Naive thymus-derived CD4-positive, alpha-beta T cell (primary cell): ENCODE results near the gene ATXN7. TPM values are rescaled to one million over a fixed set of nuclear protein-coding genes. Genes with fewer than 3 reads are reported as not detected.

Experiments
- ATAC-seq: fragments of 150-1000 bp; cut with Tn5 transposase; 2 replicates; pipeline ENCODE4 v1.10.0; 2021; ENCODE audit warnings: mild to moderate bottlenecking, moderate library complexity
- CTCF ChIA-PET: fragments of 350-600 bp; sonication (Branson Sonifier 250); formaldehyde crosslinking; loops from one replicate; lab custom pipeline; 2021; ENCODE audit warnings: antibody characterized with exemption; lab: Charles Lee
- POLR2A ChIA-PET: fragments of 350-600 bp; sonication (Branson Sonifier 250); formaldehyde crosslinking; loops from one replicate; lab custom pipeline; 2021; ENCODE audit warnings: antibody characterized with exemption, inconsistent platforms; lab: Charles Lee
- DNase-seq, 9 donors: peaks; one replicate each; pipeline versions ENCODE4 v3.0.0 to v3.0.0-alpha.2; 2020 to 2022; ENCODE audit warnings: mixed read lengths in 1 of 9
- H3K27ac ChIP-seq: one replicate; pipeline ENCODE4 v1.7.0; 2013; ENCODE audit warnings: mild to moderate bottlenecking, low read depth, low read length, moderate library complexity
- H3K27me3 ChIP-seq, 2 donors: one replicate each; pipeline ENCODE4 v1.7.0; 2013; ENCODE audit warnings: low read length in 2 of 2, mild to moderate bottlenecking in 2 of 2, moderate library complexity in 2 of 2; ENCODE audit not compliant: control insufficient read depth in 2 of 2, insufficient read depth in 2 of 2
- H3K36me3 ChIP-seq, 3 experiments: 1 replicate in 2 of 3; 2 replicates in 1 of 3; pipeline ENCODE4 v1.7.0; 2013; ENCODE audit warnings: low read length in 3 of 3, mild to moderate bottlenecking in 3 of 3, moderate library complexity in 1 of 3; ENCODE audit not compliant: insufficient read depth in 3 of 3, control insufficient read depth in 2 of 3
- H3K4me1 ChIP-seq, 2 donors: one replicate each; pipeline ENCODE4 v1.7.0; 2013; ENCODE audit warnings: low read length in 2 of 2, mild to moderate bottlenecking in 2 of 2, moderate library complexity in 1 of 2; ENCODE audit not compliant: control insufficient read depth in 2 of 2, insufficient read depth in 2 of 2
- H3K4me3 ChIP-seq: 2 replicates; pipeline ENCODE4 v1.7.0; 2013; ENCODE audit warnings: mild to moderate bottlenecking, low read length
- H3K9me3 ChIP-seq, 3 experiments: 1 replicate in 2 of 3; 2 replicates in 1 of 3; pipeline ENCODE4 v1.7.0; 2013; ENCODE audit warnings: low read length in 3 of 3; ENCODE audit not compliant: control insufficient read depth in 2 of 3
- H3K27ac Mint-ChIP-seq, 9 donors: one replicate each; pipeline ENCODE4 v1.8.0; 2020 to 2022; ENCODE audit warnings: mixed read lengths in 9 of 9, mild to moderate bottlenecking in 8 of 9, moderate library complexity in 5 of 9, inconsistent platforms in 2 of 9
- H3K27me3 Mint-ChIP-seq, 5 donors: one replicate each; pipeline ENCODE4 v1.8.0; 2021 to 2022; ENCODE audit warnings: mixed read lengths in 5 of 5, mild to moderate bottlenecking in 1 of 5
- H3K36me3 Mint-ChIP-seq, 5 donors: one replicate each; pipeline ENCODE4 v1.8.0; 2020 to 2022; ENCODE audit warnings: mixed read lengths in 5 of 5, mild to moderate bottlenecking in 3 of 5, inconsistent platforms in 1 of 5
- H3K4me1 Mint-ChIP-seq, 7 donors: one replicate each; pipeline ENCODE4 v1.8.0; 2020 to 2022; ENCODE audit warnings: mixed read lengths in 7 of 7, mild to moderate bottlenecking in 3 of 7, inconsistent platforms in 1 of 7
- H3K4me3 Mint-ChIP-seq, 10 donors: one replicate each; pipeline ENCODE4 v1.8.0; 2020 to 2022; ENCODE audit warnings: mild to moderate bottlenecking in 10 of 10, mixed read lengths in 10 of 10, moderate library complexity in 6 of 10, inconsistent platforms in 2 of 10
- H3K9me3 Mint-ChIP-seq, 11 donors: one replicate each; pipeline ENCODE4 v1.8.0; 2020 to 2022; ENCODE audit warnings: mixed read lengths in 11 of 11, mild to moderate bottlenecking in 4 of 11, inconsistent platforms in 1 of 11, moderate library complexity in 1 of 11
- intact Hi-C, 2 donors: fragments of 100-400 bp; cut with micrococcal nuclease; formaldehyde crosslinking; loops; one replicate each; pipeline ENCODE4 v1.15.1; 2023
- polyA plus RNA-seq, 2 donors: library from polyadenylated mRNA; unstranded; fragments of 300-500 nt; fragmentation: Illumina TruSeq; gene quantifications; one replicate each; pipeline ENCODE4 v1.2.3, GENCODE V29; 2021
- total RNA-seq, 6 experiments: library from RNA in 5 of 6; stranded (reverse) in 5 of 6; gene quantifications; 1 replicate in 5 of 6; 2 replicates in 1 of 6; pipeline ENCODE4 v1.2.3 and lab custom pipeline; 2021 to 2026

The ATXN7 gene
- total and polyA plus RNA-seq, 7 experiments from 2014 or later: 29.8 to 204 (median 142) TPM

- H3K4me3 ChIP-seq: no peak overlapping the region
- H3K27me3 Mint-ChIP-seq: no peaks in the 10 kb centered on the region
- peaks cover 40 to 86% (median 49%) of the 10 kb centered on the region in 3 experiments for H3K36me3 ChIP-seq
- peaks cover 17 to 71% (median 43%) of the 10 kb centered on the region in 5 donors for H3K36me3 Mint-ChIP-seq
- no peak overlapping the region for H3K27ac ChIP-seq
- no peaks in the 10 kb centered on the region for H3K27me3 ChIP-seq
- H3K27ac Mint-ChIP-seq: peak overlapping the region; percentile 8 to 89 (median 65)
- H3K4me3 Mint-ChIP-seq: peak overlapping the region in 2 of 10 donors; percentile 11 to 31
- ChIA-PET POLR2A (interaction anchor here (1.2 to 12.7 kb wide), 4 partner anchors 8 to 22 kb away, joined by 4 to 234 read pairs (median 4); no protein-coding TSS in a partner anchor), CTCF (interaction anchor here (10.8 to 11.1 kb wide), 2 partner anchors 9 to 18 kb away, joined by 111 to 162 read pairs; no protein-coding TSS in a partner anchor)
- H3K4me1 ChIP-seq: peaks cover 30 to 32% of the 10 kb centered on the region in 2 donors
- DNase-seq (no peak), ATAC-seq (no peak)
- intact Hi-C loops: no loop called here
- H3K9me3 Mint-ChIP-seq: no peaks in the 10 kb centered on the region
- H3K4me1 Mint-ChIP-seq: peaks cover 36 to 85% (median 76%) of the 10 kb centered on the region in 7 donors
- no peaks in the 10 kb centered on the region for H3K9me3 ChIP-seq
Measured at GRCh38 chr3:63984391-63984790, 120.7 kb downstream of the ATXN7 start.

- POLR2A ChIA-PET: interaction anchor here (12.7 kb wide), 1 partner anchor 17 kb away, joined by 234 read pairs; no protein-coding TSS in a partner anchor
- intact Hi-C loops: no loop called here
- no peaks in the 10 kb centered on the region for H3K27me3 ChIP-seq
- H3K9me3 Mint-ChIP-seq: no peaks in the 10 kb centered on the region
- no peak for DNase-seq
- no peaks in the 10 kb centered on the region for H3K27me3 Mint-ChIP-seq
- H3K4me1 ChIP-seq: peaks cover 14 to 17% of the 10 kb centered on the region in 2 donors
- peak overlapping the region; percentile 62 to 89 (median 78) for H3K27ac Mint-ChIP-seq
- CTCF ChIA-PET: interaction anchor here (0.7 to 1.3 kb wide), 2 partner anchors 8 to 24 kb away, joined by 3 read pairs; no protein-coding TSS in a partner anchor
- H3K36me3 Mint-ChIP-seq: peaks cover 24 to 70% (median 42%) of the 10 kb centered on the region in 5 donors
- no peak for ATAC-seq
- H3K36me3 ChIP-seq: peaks cover 52 to 92% (median 54%) of the 10 kb centered on the region in 3 experiments
- H3K4me3 ChIP-seq: no peak overlapping the region
- no peak overlapping the region for H3K27ac ChIP-seq
- no peaks in the 10 kb centered on the region for H3K9me3 ChIP-seq
- no peak overlapping the region for H3K4me3 Mint-ChIP-seq
- H3K4me1 Mint-ChIP-seq: peaks cover 29 to 75% (median 64%) of the 10 kb centered on the region in 7 donors
Measured at GRCh38 chr3:63986146-63986545, 122.5 kb downstream of the ATXN7 start.

- no peak overlapping the region for H3K27ac ChIP-seq
- H3K9me3 Mint-ChIP-seq: no peaks in the 10 kb centered on the region
- H3K4me3 ChIP-seq: no peak overlapping the region
- no peaks in the 10 kb centered on the region for H3K9me3 ChIP-seq
- H3K36me3 Mint-ChIP-seq: peaks cover 24 to 73% (median 45%) of the 10 kb centered on the region in 5 donors
- intact Hi-C loops: no loop called here
- H3K27me3 ChIP-seq: no peaks in the 10 kb centered on the region
- H3K4me3 Mint-ChIP-seq: no peak overlapping the region
- DNase-seq: no peak
- no peaks in the 10 kb centered on the region for H3K27me3 Mint-ChIP-seq
- peaks cover 32 to 72% (median 59%) of the 10 kb centered on the region in 7 donors for H3K4me1 Mint-ChIP-seq
- ChIA-PET CTCF (interaction anchor here (0.7 to 1.3 kb wide), 2 partner anchors 9 to 25 kb away, joined by 3 read pairs; no protein-coding TSS in a partner anchor), POLR2A (interaction anchor here (12.7 kb wide), 1 partner anchor 17 kb away, joined by 234 read pairs; no protein-coding TSS in a partner anchor)
- H3K4me1 ChIP-seq: peaks cover 7 to 11% of the 10 kb centered on the region in 2 donors
- H3K27ac Mint-ChIP-seq: peak overlapping the region in 8 of 9 donors; percentile 25 to 89 (median 72)
- peaks cover 55 to 92% (median 56%) of the 10 kb centered on the region in 3 experiments for H3K36me3 ChIP-seq
- no peak for ATAC-seq
Measured at GRCh38 chr3:63986831-63987230, 123.2 kb downstream of the ATXN7 start.

- Histone ChIP-seq H3K9me3 (no peaks in the 10 kb centered on the region), H3K27me3 (no peaks in the 10 kb centered on the region), H3K4me1 (no peaks in the 10 kb centered on the region), H3K36me3 (peaks cover 53 to 95% (median 65%) of the 10 kb centered on the region in 3 experiments), H3K4me3 (no peak overlapping the region), H3K27ac (peak overlapping the region; percentile 24)
- H3K27ac Mint-ChIP-seq: peak overlapping the region; percentile 4 to 89 (median 72)
- ChIA-PET POLR2A (interaction anchor here (0.6 to 1.3 kb wide), 3 partner anchors 9 to 33 kb away, joined by 3 to 11 read pairs (median 3); no protein-coding TSS in a partner anchor), CTCF (interaction anchor here (10.9 kb wide), 1 partner anchor 23 kb away, joined by 249 read pairs; no protein-coding TSS in a partner anchor)
- intact Hi-C loops: no loop called here
- ATAC-seq: no peak
- no peak overlapping the region for H3K4me3 Mint-ChIP-seq
- H3K9me3 Mint-ChIP-seq: no peaks in the 10 kb centered on the region
- H3K4me1 Mint-ChIP-seq: peaks cover 29 to 72% (median 55%) of the 10 kb centered on the region in 7 donors
- DNase-seq: no peak
- H3K27me3 Mint-ChIP-seq: no peaks in the 10 kb centered on the region
- H3K36me3 Mint-ChIP-seq: peaks cover 29 to 74% (median 35%) of the 10 kb centered on the region in 5 donors
Measured at GRCh38 chr3:63988943-63989342, 125.3 kb downstream of the ATXN7 start.

- H3K36me3 ChIP-seq: peaks cover 45 to 92% (median 55%) of the 10 kb centered on the region in 3 experiments
- H3K27me3 Mint-ChIP-seq: no peaks in the 10 kb centered on the region
- peaks cover 32 to 72% (median 55%) of the 10 kb centered on the region in 7 donors for H3K4me1 Mint-ChIP-seq
- no peaks in the 10 kb centered on the region for H3K9me3 ChIP-seq
- H3K4me3 Mint-ChIP-seq: no peak overlapping the region
- peaks cover 0 to 8% of the 10 kb centered on the region in 2 donors for H3K4me1 ChIP-seq
- no peak overlapping the region for H3K27ac ChIP-seq
- peak overlapping the region in 8 of 9 donors; percentile 48 to 90 (median 73) for H3K27ac Mint-ChIP-seq
- ATAC-seq (no peak), DNase-seq (no peak)
- peaks cover 21 to 66% (median 32%) of the 10 kb centered on the region in 5 donors for H3K36me3 Mint-ChIP-seq
- H3K4me3 ChIP-seq: no peak overlapping the region
- intact Hi-C loops: no loop called here
- H3K9me3 Mint-ChIP-seq: no peaks in the 10 kb centered on the region
- no peaks in the 10 kb centered on the region for H3K27me3 ChIP-seq
- CTCF ChIA-PET: interaction anchor here (1.0 to 10.9 kb wide), 4 partner anchors 10 to 33 kb away, joined by 4 to 249 read pairs (median 59); partner anchors contain the start of gene PSMD6
- POLR2A ChIA-PET: interaction anchor here (0.8 to 7.5 kb wide), 4 partner anchors 13 to 60 kb away, joined by 3 to 50 read pairs (median 4); no protein-coding TSS in a partner anchor
Measured at GRCh38 chr3:63990204-63990603, 126.5 kb downstream of the ATXN7 start.

GRCh38 chr3:63990733-63991132, 127.1 kb downstream of the ATXN7 start:
- Histone ChIP-seq H3K4me3 (no peak overlapping the region), H3K27me3 (no peaks in the 10 kb centered on the region), H3K9me3 (no peaks in the 10 kb centered on the region), H3K4me1 (peaks cover 0 to 10% of the 10 kb centered on the region in 2 donors), H3K27ac (no peak overlapping the region), H3K36me3 (peaks cover 43 to 92% (median 55%) of the 10 kb centered on the region in 3 experiments)
- no peak overlapping the region for H3K4me3 Mint-ChIP-seq
- ChIA-PET POLR2A (interaction anchor here (1.3 to 7.5 kb wide), 4 partner anchors 12 to 29 kb away, joined by 3 to 50 read pairs (median 4); no protein-coding TSS in a partner anchor), CTCF (interaction anchor here (1.0 to 10.9 kb wide), 4 partner anchors 11 to 32 kb away, joined by 4 to 249 read pairs (median 59); partner anchors contain the start of gene PSMD6)
- no peaks in the 10 kb centered on the region for H3K9me3 Mint-ChIP-seq
- DNase-seq: no peak
- H3K27ac Mint-ChIP-seq: peak overlapping the region; percentile 48 to 91 (median 77)
- peaks cover 32 to 72% (median 55%) of the 10 kb centered on the region in 7 donors for H3K4me1 Mint-ChIP-seq
- peaks cover 16 to 66% (median 32%) of the 10 kb centered on the region in 5 donors for H3K36me3 Mint-ChIP-seq
- no peak for ATAC-seq
- H3K27me3 Mint-ChIP-seq: no peaks in the 10 kb centered on the region
- intact Hi-C loops: no loop called here
